ENCODE data around the gene SMIM13.

SMIM13 gene

DNA sequence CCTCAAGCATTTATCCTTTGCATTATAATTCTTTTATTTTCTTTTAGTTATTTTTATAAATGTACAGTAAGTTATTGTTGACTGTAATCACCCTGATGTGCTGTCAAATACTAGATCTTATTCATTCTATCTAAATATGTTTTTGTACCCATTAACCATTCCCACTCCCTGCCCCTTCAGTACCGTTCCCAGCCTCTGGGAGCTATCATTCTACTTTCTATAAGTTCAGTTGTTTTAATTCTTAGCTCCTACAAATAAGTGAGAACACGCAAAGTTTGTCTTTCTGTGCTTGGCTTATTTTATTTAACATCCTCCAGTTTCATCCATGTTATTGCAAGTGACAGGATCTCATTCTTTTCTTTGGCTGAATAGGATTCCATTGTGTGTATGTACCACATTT is 30.3 kb downstream of the SMIM13 start:
- DNase-seq, result no peak

GRCh38 chr6:11126876-11127275 is 33.2 kb downstream of the SMIM13 start:
- DNase-seq, result no peak

GRCh38 chr6:11128608-11129007 is 35.0 kb downstream of the SMIM13 start:
- DNase-seq, result no peak

GRCh38 chr6:11129908-11130565 is 36.4 kb downstream of the SMIM13 start:
- no peak for DNase-seq

- DNase-seq, result no peak
Measured at GRCh38 chr6:11130605-11131004, 37.0 kb downstream of the SMIM13 start.

- DNase-seq, result no peak
Measured at GRCh38 chr6:11132194-11132888, 38.7 kb downstream of the SMIM13 start.

GRCh38 chr6:11133281-11133680 is 39.6 kb downstream of the SMIM13 start:
- DNase-seq, result no peak

- no peak for DNase-seq
Measured at GRCh38 chr6:11136809-11137208, 43.2 kb downstream of the SMIM13 start.

DNA sequence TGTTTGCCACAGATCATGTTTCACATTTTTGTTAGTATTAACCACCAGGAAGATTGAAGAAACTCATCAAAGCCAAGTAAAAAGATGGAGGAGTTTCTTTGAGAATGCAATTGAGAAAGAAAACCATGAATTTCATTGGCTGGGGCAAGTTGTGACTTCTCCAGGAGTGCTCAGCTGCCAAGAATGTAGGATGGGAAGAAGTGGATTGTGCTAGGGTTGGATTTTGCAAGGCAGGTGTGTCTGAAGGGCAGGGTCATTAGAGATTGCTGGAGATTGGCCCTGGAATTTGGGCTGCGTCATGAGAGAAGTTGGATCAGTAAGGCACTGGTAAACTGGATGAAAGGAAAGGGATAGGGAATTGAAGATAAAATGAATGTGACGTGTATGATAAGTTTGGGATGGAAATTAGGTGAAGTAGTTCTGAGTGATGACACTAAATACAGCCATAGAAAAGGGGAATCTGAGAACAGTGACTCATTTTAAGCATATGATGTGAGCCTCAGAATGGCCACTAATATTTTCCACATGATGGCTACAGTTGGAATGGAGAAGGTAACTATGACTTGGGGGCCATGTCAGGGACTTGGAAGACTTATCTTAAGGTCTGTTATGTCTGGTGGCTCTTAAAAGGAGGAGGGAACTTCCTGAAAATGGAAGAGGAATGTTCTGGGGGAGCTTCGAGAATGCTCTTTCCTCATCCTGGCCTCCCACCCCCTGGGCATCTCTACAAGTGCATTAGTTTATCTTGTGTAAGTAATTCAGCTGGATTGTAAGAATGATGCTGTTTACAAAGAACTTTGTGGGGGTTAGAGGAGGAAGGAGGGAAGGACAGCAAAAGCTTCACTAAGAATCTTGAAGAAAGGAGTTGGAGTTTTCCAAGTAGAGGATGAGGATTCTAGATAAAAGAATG is 45.7 kb downstream of the SMIM13 start:
- DNase-seq, result no peak

- no peak for DNase-seq
Measured at GRCh38 chr6:11140056-11140455, 46.4 kb downstream of the SMIM13 start.

- no peak for DNase-seq
Measured at GRCh38 chr6:11141295-11141694, 47.7 kb downstream of the SMIM13 start.

GRCh38 chr6:11142296-11143027 is 48.8 kb downstream of the SMIM13 start:
- no peak for DNase-seq

DNA sequence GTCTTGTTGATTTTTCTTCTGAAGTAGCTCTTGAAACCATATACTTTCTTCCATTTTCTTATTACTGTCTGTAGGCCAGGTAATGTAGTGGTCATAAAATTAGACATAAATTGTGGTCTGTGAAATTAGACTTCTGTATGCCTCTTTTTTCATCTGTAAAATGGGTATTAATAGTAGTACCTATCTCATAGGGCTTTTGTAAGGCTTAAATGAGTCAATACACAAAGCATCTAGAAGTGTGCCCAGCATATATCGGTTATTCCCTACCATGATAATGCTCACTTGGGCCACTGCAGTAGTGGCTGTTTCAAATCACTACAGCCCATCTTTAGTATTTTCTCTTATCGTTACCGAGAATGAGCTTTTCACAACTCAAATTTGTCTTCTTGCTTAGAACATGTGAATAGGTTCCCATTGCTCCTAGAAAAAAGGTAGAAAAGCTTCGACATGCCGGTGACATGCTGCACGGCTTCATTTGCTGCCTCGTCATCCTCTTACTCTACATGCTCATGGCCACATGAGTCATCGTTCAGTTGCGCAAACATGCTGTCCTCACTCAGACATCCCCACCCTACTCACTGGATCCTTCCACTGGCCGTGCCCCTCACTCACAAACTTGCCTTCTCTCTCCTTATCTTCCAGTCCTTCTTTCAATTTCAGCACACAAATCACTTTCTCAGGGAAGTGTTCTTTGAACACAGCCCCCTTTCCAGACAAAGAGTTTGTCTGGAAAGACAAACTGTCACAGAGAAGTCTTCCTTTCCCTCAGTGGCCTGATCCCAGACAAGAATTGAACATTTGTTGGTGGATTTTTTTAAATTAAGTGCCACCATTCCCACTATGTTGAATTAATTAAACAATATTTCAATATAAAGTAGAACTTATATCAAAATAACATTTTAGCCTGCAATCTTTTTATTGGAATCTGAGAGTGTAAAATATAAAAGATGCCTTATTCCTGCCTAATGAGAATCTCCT is 50.0 kb downstream of the SMIM13 start:
- no peak for DNase-seq

DNA sequence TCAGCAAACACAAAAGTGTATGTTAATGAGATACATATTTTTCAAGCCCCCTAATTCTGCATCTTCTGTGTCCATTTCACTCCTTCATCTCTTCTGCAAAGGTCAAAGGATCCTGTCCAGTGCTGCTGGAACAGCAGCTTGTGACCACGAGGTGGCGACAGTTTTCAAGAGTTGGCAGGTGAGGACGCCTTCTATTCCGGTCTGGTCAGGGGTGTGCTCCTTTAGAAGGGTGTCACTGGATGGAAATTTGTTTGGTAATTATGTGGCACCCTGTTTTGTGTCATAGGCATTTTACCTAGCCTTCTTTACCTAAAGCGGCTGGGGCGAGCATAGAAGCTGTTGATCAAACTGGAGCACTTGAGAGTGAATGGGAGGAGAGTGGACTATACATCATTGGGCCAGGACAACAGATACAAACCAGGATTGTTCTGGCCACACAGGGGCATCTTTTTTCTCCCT is 50.8 kb downstream of the SMIM13 start:
- peak; percentile 77 for DNase-seq

- no peak for DNase-seq
Measured at GRCh38 chr6:11146117-11146826, 52.6 kb downstream of the SMIM13 start.

DNA sequence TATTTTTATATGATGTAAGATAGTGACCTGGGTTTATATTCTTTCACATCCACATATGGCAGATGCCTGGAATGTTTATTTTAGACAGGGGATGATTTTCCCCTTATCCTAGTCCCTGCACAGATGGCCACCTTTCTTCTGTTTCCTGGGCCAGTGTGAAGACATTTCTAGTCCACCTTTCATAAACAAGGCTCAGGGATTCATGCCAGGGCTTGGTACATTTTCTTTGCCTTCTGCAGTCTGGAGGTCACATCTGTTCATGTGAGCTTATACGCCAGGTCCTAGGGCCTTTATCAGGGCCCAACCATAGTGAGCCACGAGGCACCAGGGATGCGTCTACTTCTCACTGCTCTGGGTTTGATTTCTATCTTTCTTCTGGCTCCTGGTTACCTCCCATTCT is 55.9 kb downstream of the SMIM13 start:
- no peak for DNase-seq

DNA sequence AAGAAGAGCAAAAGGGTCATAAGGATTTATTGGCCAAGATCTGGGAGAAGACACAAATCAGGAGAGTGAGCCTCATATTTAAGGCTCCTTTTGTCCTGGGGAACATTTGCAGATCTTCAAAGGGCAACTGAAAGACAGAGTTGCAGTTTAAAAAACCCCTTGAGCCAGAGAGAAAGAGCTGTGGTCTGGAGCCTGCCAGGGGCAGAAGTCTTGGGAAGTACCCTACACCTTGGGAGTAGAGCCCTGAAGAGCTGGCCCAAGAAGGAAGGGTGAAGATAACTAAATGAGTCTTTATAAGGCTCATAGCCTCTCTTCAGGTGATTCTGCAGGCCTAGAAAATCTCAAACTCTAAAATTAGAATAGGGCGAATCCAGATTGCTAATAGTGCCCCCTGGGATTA is 57.9 kb downstream of the SMIM13 start:
- DNase-seq, result no peak

GRCh38 chr6:11152581-11152980 is 58.9 kb downstream of the SMIM13 start:
- DNase-seq, result no peak

DNA sequence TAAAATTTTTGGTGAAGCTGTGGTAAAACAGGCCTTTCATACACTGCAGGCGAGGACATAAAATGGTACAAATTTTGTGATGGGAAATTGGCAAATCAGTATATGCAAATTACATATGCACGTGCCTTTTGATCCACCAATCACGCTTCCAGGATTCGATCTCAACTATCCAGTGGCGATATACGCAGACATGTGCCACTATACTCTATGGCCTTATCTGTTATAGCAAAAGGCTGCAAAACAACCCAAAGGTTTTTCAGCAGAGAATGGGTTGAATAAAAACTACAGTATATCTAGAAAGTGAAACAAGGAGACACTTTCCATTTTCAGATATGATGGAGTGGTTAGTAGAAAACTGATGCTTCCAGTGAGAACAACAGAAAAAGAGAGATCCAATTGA is 59.8 kb downstream of the SMIM13 start:
- no peak for DNase-seq

- no peak for DNase-seq
Measured at GRCh38 chr6:11155589-11155988, 62.0 kb downstream of the SMIM13 start.

GRCh38 chr6:11160199-11160598 is 66.6 kb downstream of the SMIM13 start:
- no peak for DNase-seq
